DMS53 treated with DMSO at 0.1 percent for 48 hours (cell line): Measurements from ENCODE around the gene PFDN5.
A peak's percentile ranks its signal among the peaks of the same experiment; 100 is the strongest.
"Not testable (repeated sequence)": the region's sequence is repeated elsewhere in the genome, so short reads cannot be mapped to it uniquely, and the experiment has no call there.

Experiments used
- DNase-seq: peaks from one replicate; lab custom pipeline; 2025; ENCODE audit not compliant: unreplicated experiment; lab: John Stamatoyannopoulos, UW

The PFDN5 gene

GRCh38 chr12:53326460-53327185 lies 31.3 kb downstream of the PFDN5 start:
- no peak for DNase-seq

- peak; percentile 12 for DNase-seq
Measured at GRCh38 chr12:53327435-53328042, 32.2 kb downstream of the PFDN5 start.

- DNase-seq: no peak
Measured at GRCh38 chr12:53328043-53328435, 32.7 kb downstream of the PFDN5 start.

- no peak for DNase-seq
Measured at GRCh38 chr12:53330671-53331070, 35.3 kb downstream of the PFDN5 start.

- DNase-seq: not testable (repeated sequence)
Measured at GRCh38 chr12:53332339-53332738, 37.0 kb downstream of the PFDN5 start.

GRCh38 chr12:53332744-53333143 lies 37.4 kb downstream of the PFDN5 start:
- no peak for DNase-seq

GRCh38 chr12:53333289-53333688 lies 37.9 kb downstream of the PFDN5 start:
- DNase-seq: no peak

- no peak for DNase-seq
Measured at GRCh38 chr12:53333845-53334244, 38.5 kb downstream of the PFDN5 start.

- DNase-seq: no peak
Measured at GRCh38 chr12:53334822-53335221, 39.5 kb downstream of the PFDN5 start.

- no peak for DNase-seq
Measured at GRCh38 chr12:53336181-53336681, 40.9 kb downstream of the PFDN5 start, which contains the start of gene SP7. Gene SP7 (minus strand): TSS chr12:53336354. CDS start chr12:53335646, 708 bp downstream.

- no peak for DNase-seq
Measured at GRCh38 chr12:53338017-53338416, 42.7 kb downstream of the PFDN5 start.

GRCh38 chr12:53338916-53339315 lies 43.6 kb downstream of the PFDN5 start:
- no peak for DNase-seq

GRCh38 chr12:53340398-53340797 lies 45.1 kb downstream of the PFDN5 start:
- no peak for DNase-seq

GRCh38 chr12:53343449-53343848 lies 48.1 kb downstream of the PFDN5 start:
- DNase-seq: no peak

- no peak for DNase-seq
Measured at GRCh38 chr12:53343969-53344368, 48.6 kb downstream of the PFDN5 start.

GRCh38 chr12:53344487-53344823 lies 49.1 kb downstream of the PFDN5 start:
- no peak for DNase-seq

GRCh38 chr12:53344824-53345485 lies 49.6 kb downstream of the PFDN5 start:
- peak; percentile 37 for DNase-seq

- no peak for DNase-seq
Measured at GRCh38 chr12:53345486-53346188, 50.3 kb downstream of the PFDN5 start.

GRCh38 chr12:53346491-53346890 lies 51.1 kb downstream of the PFDN5 start:
- DNase-seq: no peak

GRCh38 chr12:53347905-53348304 lies 52.6 kb downstream of the PFDN5 start:
- no peak for DNase-seq
